Ishikawa (cell line): ENCODE results near the gene SELPLG.

Experiments used
- CEBPB ChIP-seq: IDR thresholded peaks from 2 replicates; pipeline ENCODE4 v1.6.1; 2012
- CREB1 ChIP-seq: IDR thresholded peaks from 2 replicates; pipeline ENCODE4 v1.6.1; 2012; ENCODE audit warnings: low read depth
- EGR1 ChIP-seq: IDR thresholded peaks from 2 replicates; pipeline ENCODE4 v1.6.1; 2012
- EP300 ChIP-seq: IDR thresholded peaks from 2 replicates; pipeline ENCODE4 v1.6.1; 2012; ENCODE audit warnings: borderline replicate concordance
- FOXM1 ChIP-seq: IDR thresholded peaks from 2 replicates; pipeline ENCODE4 v1.6.1; 2012; ENCODE audit warnings: low read depth, borderline replicate concordance
- NFIC ChIP-seq: IDR thresholded peaks from 2 replicates; pipeline ENCODE4 v1.6.1; 2012
- RAD21 ChIP-seq: IDR thresholded peaks from 2 replicates; pipeline ENCODE4 v1.6.1; 2012; ENCODE audit warnings: low read depth
- TAF1 ChIP-seq: IDR thresholded peaks from 2 replicates; pipeline ENCODE4 v1.6.1; 2012; ENCODE audit warnings: low read depth, mild to moderate bottlenecking
- TCF12 ChIP-seq: IDR thresholded peaks from 2 replicates; pipeline ENCODE4 v1.6.1; 2012; ENCODE audit warnings: low read depth
- TEAD4 ChIP-seq: IDR thresholded peaks from 2 replicates; pipeline ENCODE4 v1.6.1; 2012
- YY1 ChIP-seq: IDR thresholded peaks from 2 replicates; pipeline ENCODE4 v1.6.1; 2012; ENCODE audit warnings: low read depth
- ZBTB7A ChIP-seq: IDR thresholded peaks from 2 replicates; pipeline ENCODE4 v1.6.1; 2012; ENCODE audit warnings: low read depth
- TF ChIP-seq, protein P1 (sequence below): IDR thresholded peaks from 2 replicates; pipeline ENCODE4 v1.6.1; 2012
- TF ChIP-seq, protein P2 (sequence below): IDR thresholded peaks from 2 replicates; pipeline ENCODE4 v1.6.1; 2012
- TF ChIP-seq, protein P3 (sequence below): IDR thresholded peaks from 2 replicates; pipeline ENCODE4 v1.6.1; 2012; ENCODE audit warnings: low read depth, mild to moderate bottlenecking

Gene SELPLG

DNA sequence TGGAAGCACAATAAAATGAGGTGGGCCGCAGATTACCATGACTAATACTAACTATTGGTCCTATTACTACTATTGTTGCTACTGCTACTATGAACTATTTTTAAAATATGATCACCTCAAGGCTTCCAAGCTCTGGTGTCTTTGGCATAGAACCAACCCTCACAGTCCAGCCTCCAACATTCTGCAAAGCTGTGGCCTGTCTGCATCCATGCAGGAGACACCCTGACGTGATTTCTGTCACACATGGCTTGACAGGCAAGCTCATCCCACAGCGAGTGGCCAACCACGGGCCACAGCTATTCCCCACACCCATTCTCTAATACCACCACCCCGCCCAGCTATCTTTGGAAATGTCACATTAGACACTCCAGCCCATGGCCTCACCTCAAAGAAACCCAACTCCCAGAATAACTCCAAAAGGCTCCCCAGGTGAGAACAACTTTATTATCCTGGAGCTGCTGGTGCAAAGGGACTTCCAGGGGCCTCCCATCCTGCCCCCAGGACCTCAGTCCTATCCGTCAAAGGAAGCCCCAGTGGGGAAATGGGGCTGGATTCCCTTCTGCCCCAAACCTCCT, 56.9 kb downstream of the SELPLG start:
- TF ChIP-seq, protein P1, sequence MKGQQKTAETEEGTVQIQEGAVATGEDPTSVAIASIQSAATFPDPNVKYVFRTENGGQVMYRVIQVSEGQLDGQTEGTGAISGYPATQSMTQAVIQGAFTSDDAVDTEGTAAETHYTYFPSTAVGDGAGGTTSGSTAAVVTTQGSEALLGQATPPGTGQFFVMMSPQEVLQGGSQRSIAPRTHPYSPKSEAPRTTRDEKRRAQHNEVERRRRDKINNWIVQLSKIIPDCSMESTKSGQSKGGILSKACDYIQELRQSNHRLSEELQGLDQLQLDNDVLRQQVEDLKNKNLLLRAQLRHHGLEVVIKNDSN: no peak
- TF ChIP-seq CEBPB (no peak), YY1 (no peak), TCF12 (no peak), EP300 (no peak), EGR1 (no peak), TEAD4 (no peak), RAD21 (no peak), CREB1 (no peak), FOXM1 (no peak), TAF1 (no peak), ZBTB7A (no peak), NFIC (no peak)
- TF ChIP-seq, protein P2, sequence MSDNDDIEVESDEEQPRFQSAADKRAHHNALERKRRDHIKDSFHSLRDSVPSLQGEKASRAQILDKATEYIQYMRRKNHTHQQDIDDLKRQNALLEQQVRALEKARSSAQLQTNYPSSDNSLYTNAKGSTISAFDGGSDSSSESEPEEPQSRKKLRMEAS: no peak
- TF ChIP-seq, protein P3, sequence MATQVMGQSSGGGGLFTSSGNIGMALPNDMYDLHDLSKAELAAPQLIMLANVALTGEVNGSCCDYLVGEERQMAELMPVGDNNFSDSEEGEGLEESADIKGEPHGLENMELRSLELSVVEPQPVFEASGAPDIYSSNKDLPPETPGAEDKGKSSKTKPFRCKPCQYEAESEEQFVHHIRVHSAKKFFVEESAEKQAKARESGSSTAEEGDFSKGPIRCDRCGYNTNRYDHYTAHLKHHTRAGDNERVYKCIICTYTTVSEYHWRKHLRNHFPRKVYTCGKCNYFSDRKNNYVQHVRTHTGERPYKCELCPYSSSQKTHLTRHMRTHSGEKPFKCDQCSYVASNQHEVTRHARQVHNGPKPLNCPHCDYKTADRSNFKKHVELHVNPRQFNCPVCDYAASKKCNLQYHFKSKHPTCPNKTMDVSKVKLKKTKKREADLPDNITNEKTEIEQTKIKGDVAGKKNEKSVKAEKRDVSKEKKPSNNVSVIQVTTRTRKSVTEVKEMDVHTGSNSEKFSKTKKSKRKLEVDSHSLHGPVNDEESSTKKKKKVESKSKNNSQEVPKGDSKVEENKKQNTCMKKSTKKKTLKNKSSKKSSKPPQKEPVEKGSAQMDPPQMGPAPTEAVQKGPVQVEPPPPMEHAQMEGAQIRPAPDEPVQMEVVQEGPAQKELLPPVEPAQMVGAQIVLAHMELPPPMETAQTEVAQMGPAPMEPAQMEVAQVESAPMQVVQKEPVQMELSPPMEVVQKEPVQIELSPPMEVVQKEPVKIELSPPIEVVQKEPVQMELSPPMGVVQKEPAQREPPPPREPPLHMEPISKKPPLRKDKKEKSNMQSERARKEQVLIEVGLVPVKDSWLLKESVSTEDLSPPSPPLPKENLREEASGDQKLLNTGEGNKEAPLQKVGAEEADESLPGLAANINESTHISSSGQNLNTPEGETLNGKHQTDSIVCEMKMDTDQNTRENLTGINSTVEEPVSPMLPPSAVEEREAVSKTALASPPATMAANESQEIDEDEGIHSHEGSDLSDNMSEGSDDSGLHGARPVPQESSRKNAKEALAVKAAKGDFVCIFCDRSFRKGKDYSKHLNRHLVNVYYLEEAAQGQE: no peak

DNA sequence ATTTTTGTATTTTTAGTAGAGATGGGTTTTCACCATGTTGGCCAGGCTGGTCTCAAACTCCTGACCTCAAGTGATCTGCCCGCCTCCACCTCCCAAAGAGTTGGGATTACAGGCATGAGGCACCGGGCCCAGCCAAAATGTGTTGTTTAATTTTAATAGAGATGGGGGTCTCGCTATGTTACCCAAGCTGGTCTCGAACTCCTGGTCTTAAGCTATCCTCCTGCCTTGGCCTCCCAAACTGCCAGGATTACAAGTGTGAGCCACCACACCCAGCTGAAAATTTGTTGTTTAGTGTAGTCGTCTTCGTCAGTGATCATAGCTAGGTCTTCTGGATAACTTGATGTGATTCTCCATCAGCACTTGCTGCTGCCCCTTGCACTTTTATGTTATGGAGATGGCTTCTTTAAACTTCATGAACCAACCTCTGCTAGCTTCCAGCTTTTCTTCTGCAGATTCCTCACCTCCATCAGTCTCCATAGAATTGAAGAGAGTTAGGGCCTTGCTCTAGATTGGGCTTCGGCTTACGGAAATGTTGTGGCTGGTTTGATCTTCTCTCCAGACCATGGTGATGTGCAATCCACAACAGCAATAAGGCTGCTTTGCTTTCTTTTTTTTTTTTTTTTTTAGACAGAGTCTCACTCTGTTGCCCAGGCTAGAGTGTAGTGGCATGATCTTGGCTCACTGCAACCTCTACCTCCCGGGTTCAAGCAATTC, 58.3 kb downstream of the SELPLG start:
- TF ChIP-seq RAD21 (no peak), FOXM1 (no peak), YY1 (no peak), TEAD4 (no peak)
- TF ChIP-seq, protein P3: no peak
- TF ChIP-seq, protein P2: no peak

DNA sequence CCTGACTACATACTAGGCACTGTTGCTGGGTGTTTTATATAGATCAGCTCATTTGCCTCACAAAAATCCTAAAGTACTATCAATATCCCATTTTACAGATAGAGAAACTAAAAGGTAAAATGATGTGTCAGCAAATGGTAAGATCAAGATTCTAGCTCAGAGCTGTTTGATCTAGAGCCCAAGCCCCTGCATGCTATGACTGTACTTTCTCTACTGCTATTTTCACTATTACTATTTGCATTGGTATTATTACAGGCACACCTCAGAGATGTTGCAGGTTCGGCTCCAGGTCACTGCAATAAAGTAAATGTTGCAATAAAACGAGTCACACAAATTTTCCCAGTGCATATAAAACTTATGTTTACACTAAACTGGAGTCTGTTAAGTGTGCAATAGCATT, 60.4 kb downstream of the SELPLG start:
- TF ChIP-seq EP300: no peak

DNA sequence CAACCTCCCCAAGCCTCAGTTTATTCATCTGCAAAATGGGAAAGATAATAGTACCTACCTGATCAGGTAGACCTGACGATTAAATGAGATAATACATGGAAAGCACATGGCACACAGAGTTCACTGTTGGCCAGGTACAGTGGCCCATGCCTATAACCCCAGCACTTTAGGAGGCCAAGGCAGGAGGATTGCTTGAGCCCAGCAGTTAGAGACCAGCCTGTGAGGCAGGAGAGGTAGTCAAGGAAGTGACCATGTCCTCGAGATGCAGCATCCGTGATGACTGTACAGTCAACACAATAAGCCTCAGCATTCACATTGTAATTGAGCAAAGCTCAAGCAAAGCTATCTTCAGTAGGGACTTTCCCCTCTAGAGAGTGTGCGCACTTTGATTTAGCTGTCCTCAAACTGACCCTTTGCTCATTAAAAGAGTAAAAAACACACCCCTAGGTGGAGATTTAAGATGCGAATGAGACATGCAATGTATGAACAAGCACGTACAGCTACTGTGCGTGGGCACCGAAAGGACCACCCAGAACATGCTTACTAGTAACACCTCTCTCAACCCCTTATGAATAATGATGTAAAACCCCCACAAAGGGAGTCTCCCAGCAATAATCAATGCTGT, 61.4 kb downstream of the SELPLG start:
- TF ChIP-seq EP300 (no peak), NFIC (no peak), TAF1 (no peak), FOXM1 (no peak), CREB1 (no peak), CEBPB (no peak), TCF12 (no peak), YY1 (no peak), ZBTB7A (no peak), TEAD4 (no peak), RAD21 (no peak), EGR1 (no peak)
- TF ChIP-seq, protein P3: no peak
- TF ChIP-seq, protein P1: no peak
- TF ChIP-seq, protein P2: no peak
